HL-60 (cell line): ENCODE measurements around the gene BEND2.

ENCODE experiments used
- DNase-seq, 2 experiments: peaks; one replicate each; pipeline ENCODE4 v3.0.0-alpha.2; 2010 to 2020; ENCODE audit warnings: low read depth in 1 of 2, low spot score in 1 of 2
- H3K27ac ChIP-seq: fragments of 250-450 bp; sonication (Bioruptor Pico); replicated peaks from 2 replicates; pipeline ENCODE4 v1.5.1; 2020; ENCODE audit warnings: mild to moderate bottlenecking, moderate library complexity
- H3K27me3 ChIP-seq: fragments of 250-450 bp; sonication (Bioruptor Pico); 2 replicates; pipeline ENCODE4 v1.5.1; 2021; ENCODE audit warnings: mild to moderate bottlenecking, moderate library complexity; ENCODE audit not compliant: insufficient read depth, poor library complexity, severe bottlenecking
- H3K4me3 ChIP-seq: replicated peaks from 2 replicates; pipeline ENCODE4 v1.5.1; 2011; ENCODE audit warnings: mild to moderate bottlenecking, control low read depth, low read length; ENCODE audit not compliant: insufficient read depth
- GABPA ChIP-seq: IDR thresholded peaks from 2 replicates; pipeline ENCODE4 v1.6.1; 2012; ENCODE audit warnings: low read depth
- POLR2AphosphoS5 ChIP-seq: IDR thresholded peaks from 2 replicates; pipeline ENCODE4 v1.6.1; 2012; ENCODE audit warnings: low read depth
- SPI1 ChIP-seq: IDR thresholded peaks from 2 replicates; pipeline ENCODE4 v1.6.1; 2012; ENCODE audit warnings: low read depth, mild to moderate bottlenecking, borderline replicate concordance
- TF ChIP-seq, protein P1 (sequence below): IDR thresholded peaks from 2 replicates; pipeline ENCODE4 v1.6.1; 2012; ENCODE audit warnings: low read depth; ENCODE audit not compliant: insufficient replicate concordance
- TF ChIP-seq, protein P2 (sequence below): IDR thresholded peaks from one replicate; pipeline ENCODE4 v1.5.1; 2011; ENCODE audit warnings: low read length, control low read depth, inconsistent platforms; ENCODE audit not compliant: insufficient read depth

BEND2 gene

GRCh38 chrX:18146954-18147353, 73.7 kb downstream of the BEND2 start:
- Histone ChIP-seq H3K27me3 (no peaks in the 10 kb centered on the region), H3K4me3 (no peak overlapping the region), H3K27ac (no peak overlapping the region)
- TF ChIP-seq SPI1, result no peak
- TF ChIP-seq, protein P1, sequence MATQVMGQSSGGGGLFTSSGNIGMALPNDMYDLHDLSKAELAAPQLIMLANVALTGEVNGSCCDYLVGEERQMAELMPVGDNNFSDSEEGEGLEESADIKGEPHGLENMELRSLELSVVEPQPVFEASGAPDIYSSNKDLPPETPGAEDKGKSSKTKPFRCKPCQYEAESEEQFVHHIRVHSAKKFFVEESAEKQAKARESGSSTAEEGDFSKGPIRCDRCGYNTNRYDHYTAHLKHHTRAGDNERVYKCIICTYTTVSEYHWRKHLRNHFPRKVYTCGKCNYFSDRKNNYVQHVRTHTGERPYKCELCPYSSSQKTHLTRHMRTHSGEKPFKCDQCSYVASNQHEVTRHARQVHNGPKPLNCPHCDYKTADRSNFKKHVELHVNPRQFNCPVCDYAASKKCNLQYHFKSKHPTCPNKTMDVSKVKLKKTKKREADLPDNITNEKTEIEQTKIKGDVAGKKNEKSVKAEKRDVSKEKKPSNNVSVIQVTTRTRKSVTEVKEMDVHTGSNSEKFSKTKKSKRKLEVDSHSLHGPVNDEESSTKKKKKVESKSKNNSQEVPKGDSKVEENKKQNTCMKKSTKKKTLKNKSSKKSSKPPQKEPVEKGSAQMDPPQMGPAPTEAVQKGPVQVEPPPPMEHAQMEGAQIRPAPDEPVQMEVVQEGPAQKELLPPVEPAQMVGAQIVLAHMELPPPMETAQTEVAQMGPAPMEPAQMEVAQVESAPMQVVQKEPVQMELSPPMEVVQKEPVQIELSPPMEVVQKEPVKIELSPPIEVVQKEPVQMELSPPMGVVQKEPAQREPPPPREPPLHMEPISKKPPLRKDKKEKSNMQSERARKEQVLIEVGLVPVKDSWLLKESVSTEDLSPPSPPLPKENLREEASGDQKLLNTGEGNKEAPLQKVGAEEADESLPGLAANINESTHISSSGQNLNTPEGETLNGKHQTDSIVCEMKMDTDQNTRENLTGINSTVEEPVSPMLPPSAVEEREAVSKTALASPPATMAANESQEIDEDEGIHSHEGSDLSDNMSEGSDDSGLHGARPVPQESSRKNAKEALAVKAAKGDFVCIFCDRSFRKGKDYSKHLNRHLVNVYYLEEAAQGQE, result peak; percentile 95
- no peak for TF ChIP-seq GABPA
- DNase-seq, result peak in 1 of 2 experiments; percentile 2

- DNase-seq, result no peak
- Histone ChIP-seq H3K27me3 (no peaks in the 10 kb centered on the region), H3K4me3 (no peak overlapping the region), H3K27ac (no peak overlapping the region)
- TF ChIP-seq POLR2AphosphoS5, result no peak
- no peak for TF ChIP-seq SPI1
- no peak for TF ChIP-seq GABPA
- TF ChIP-seq, protein P1, result no peak
- TF ChIP-seq, protein P2, sequence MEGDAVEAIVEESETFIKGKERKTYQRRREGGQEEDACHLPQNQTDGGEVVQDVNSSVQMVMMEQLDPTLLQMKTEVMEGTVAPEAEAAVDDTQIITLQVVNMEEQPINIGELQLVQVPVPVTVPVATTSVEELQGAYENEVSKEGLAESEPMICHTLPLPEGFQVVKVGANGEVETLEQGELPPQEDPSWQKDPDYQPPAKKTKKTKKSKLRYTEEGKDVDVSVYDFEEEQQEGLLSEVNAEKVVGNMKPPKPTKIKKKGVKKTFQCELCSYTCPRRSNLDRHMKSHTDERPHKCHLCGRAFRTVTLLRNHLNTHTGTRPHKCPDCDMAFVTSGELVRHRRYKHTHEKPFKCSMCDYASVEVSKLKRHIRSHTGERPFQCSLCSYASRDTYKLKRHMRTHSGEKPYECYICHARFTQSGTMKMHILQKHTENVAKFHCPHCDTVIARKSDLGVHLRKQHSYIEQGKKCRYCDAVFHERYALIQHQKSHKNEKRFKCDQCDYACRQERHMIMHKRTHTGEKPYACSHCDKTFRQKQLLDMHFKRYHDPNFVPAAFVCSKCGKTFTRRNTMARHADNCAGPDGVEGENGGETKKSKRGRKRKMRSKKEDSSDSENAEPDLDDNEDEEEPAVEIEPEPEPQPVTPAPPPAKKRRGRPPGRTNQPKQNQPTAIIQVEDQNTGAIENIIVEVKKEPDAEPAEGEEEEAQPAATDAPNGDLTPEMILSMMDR, result no peak
Measured at GRCh38 chrX:18146009-18146408, 74.7 kb downstream of the BEND2 start.

DNA sequence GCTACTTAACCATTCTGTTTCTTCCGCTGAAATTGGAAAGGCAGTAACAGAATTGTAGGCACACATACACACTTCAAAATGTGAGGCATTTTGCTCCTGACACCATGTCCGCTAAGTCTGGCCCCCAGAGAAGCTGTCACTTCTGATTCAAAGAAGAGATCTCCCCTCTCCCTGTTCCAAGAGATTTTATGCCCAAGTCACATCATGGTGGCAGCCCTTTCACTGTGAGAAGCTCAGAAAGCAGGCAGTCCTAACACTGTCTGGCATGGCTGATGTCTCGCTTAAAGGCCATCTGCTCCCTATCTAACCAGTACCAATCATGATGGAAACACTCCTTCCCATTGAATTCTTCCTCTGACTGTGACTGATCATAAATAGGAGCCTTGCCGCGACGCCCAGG, 83.9 kb downstream of the BEND2 start:
- H3K4me3 ChIP-seq, result no peak overlapping the region
- no peak for DNase-seq
- H3K27me3 ChIP-seq, result no peaks in the 10 kb centered on the region
- TF ChIP-seq SPI1, result no peak
- TF ChIP-seq POLR2AphosphoS5, result no peak
- TF ChIP-seq, protein P2, result no peak
- TF ChIP-seq, protein P1, result no peak
- no peak for TF ChIP-seq GABPA
- no peak overlapping the region for H3K27ac ChIP-seq

DNA sequence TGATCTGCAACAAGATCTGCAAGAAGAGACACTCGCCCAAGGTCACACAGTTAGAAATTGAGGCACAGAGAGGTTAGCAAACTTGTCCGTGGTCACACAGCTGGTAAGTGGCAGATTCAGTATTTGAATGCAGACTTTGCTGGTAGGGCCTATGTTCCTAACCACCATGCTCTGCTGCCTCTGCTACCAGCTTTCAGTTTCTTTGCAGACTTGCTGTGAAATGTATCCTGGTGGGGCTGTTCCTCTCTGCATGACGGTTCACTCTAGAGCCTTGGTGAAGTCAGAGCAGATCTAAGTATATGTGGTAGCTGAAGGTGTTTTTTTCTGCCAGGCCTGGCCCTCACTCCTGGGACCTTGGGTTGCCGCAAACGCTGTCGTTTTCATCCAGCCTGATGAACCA, 87.1 kb downstream of the BEND2 start:
- no peak overlapping the region for H3K27ac ChIP-seq
- TF ChIP-seq SPI1, result no peak
- TF ChIP-seq, protein P2, result no peak
- no peak for TF ChIP-seq POLR2AphosphoS5
- TF ChIP-seq, protein P1, result no peak
- DNase-seq, result no peak
- no peak overlapping the region for H3K4me3 ChIP-seq
- H3K27me3 ChIP-seq, result no peaks in the 10 kb centered on the region
